Measurements from ENCODE around the gene PIK3R4. TPM values are rescaled to one million over a fixed set of nuclear protein-coding genes. Genes with fewer than 3 reads are reported as not detected.

Gene PIK3R4
- total RNA-seq, 2 donors from 2014 or later = 24.4 to 25.9 TPM

- no peak overlapping the region for H3K4me3 ChIP-seq
- DNase-seq (ENCODE audit: low spot score) = no peak
- no peaks in the 10 kb centered on the region for H3K36me3 ChIP-seq
- H3K9me3 ChIP-seq = no peaks in the 10 kb centered on the region
- H3K4me1 ChIP-seq = peaks cover 0 to 6% of the 10 kb centered on the region in 2 donors
- H3K27ac ChIP-seq = no peak overlapping the region
- H3K27me3 ChIP-seq = no peaks in the 10 kb centered on the region
- TF ChIP-seq CTCF (IDR thresholded peaks at IDR 0.05) = no peak
Observed at GRCh38 chr3:130648293-130648692, 98.3 kb downstream of the PIK3R4 start.

DNA sequence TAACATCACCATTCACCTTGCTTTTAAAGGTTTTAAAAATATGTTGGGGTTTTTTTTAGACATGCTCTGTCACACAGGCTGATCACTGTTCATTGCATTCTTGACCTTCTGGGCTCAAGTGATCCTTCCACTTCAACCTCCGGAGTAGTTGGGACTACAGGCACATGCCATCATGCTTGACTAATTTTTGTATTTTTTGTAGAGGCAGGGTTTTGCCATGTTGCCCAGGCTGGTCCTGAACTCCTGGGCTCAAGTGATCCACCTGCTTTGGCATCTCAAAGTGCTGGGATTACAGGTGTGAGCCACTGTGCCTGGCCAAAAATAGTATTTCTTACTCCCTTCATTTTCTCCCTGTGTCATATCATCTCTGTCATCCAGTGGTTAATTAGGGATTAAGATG, 101.4 kb downstream of the PIK3R4 start:
- Histone ChIP-seq H3K4me1 (peaks cover 0 to 6% of the 10 kb centered on the region in 2 donors), H3K27me3 (no peaks in the 10 kb centered on the region), H3K4me3 (no peak overlapping the region), H3K9me3 (no peaks in the 10 kb centered on the region), H3K27ac (no peak overlapping the region), H3K36me3 (no peaks in the 10 kb centered on the region)
- TF ChIP-seq CTCF (IDR thresholded peaks at IDR 0.05) = no peak
- DNase-seq (ENCODE audit: low spot score) = no peak

DNA sequence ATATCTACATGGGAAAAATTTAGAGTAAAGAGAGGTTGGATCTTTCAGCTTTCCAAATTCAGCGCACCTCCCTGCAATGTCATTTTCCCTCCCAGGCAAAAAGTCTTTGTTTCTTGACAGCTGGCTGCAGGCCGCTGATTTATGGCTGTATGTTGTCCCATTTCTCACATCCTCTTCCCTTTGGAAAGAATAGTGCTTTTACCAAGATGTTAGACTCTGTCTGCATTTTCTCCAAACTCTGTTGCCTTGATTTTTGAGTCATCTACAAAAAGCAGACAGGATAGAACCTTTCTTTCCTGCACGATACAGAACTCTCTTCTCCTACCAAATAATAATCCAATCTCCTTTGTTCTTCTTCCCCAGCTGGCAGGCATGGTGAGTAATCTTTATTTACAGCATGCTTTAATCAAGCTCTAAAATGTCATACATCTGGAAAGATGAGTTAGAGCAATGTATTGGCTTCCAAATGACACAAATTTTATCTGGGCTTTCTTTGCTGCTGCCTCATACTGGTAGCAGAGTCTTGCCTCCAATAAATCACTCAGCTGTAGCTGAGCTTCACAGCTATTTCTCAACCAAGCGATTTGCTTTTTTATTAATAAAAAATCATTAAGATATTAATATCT, 101.9 kb downstream of the PIK3R4 start:
- Histone ChIP-seq H3K36me3 (no peaks in the 10 kb centered on the region), H3K9me3 (no peaks in the 10 kb centered on the region), H3K27ac (no peak overlapping the region), H3K27me3 (no peaks in the 10 kb centered on the region), H3K4me1 (peaks cover 0 to 6% of the 10 kb centered on the region in 2 donors), H3K4me3 (no peak overlapping the region)
- no peak for TF ChIP-seq CTCF (IDR thresholded peaks at IDR 0.05)
- DNase-seq (ENCODE audit: low spot score) = no peak

GRCh38 chr3:130640027-130640426, 106.6 kb downstream of the PIK3R4 start:
- no peak for DNase-seq (ENCODE audit: low spot score)
- peaks cover 0 to 6% of the 10 kb centered on the region in 2 donors for H3K4me1 ChIP-seq
- H3K4me3 ChIP-seq = no peak overlapping the region
- no peak for TF ChIP-seq CTCF (IDR thresholded peaks at IDR 0.05)
- no peak overlapping the region for H3K27ac ChIP-seq
- H3K36me3 ChIP-seq = no peaks in the 10 kb centered on the region
- no peaks in the 10 kb centered on the region for H3K27me3 ChIP-seq
- no peaks in the 10 kb centered on the region for H3K9me3 ChIP-seq

DNA sequence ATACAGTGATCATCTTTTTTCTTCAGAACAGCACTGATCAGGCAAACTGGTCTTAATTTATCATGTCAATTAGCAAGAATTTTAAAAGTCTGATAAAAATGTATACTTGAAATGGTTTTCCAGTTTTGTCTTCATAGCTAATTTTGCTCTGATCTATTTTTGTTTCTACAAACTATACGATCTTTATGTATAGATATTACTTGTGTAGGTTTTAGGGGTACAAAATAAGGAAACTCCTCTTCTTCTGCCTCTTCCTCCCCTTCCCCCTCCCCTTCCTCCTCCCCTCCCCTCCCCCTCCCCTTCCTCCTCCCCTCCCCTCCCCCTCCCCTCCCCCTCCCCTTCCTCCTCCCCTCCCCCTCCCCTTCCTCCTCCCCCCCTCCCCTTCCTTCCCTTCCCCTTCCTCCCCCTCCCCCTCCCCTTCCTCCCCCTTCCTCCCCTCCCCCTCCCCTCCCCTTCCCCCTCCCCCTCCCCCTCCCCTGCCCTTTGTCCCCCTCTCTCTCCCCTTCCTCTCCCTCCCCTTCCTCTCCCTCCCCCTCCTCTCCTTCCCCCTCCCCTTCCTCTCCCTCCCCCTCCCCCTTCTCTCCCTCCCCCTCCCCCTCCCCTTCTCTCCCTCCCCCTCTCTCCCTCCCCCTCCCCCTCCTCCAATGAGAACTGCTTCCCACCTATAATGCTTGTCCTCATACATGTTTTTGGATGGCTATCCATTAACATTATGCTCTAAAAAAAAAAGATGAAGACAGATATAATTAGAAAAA, 110.0 kb downstream of the PIK3R4 start:
- H3K4me1 ChIP-seq = no peaks in the 10 kb centered on the region
- no peaks in the 10 kb centered on the region for H3K27me3 ChIP-seq
- TF ChIP-seq CTCF (IDR thresholded peaks at IDR 0.05) = no peak
- H3K4me3 ChIP-seq = no peak overlapping the region
- no peak overlapping the region for H3K27ac ChIP-seq
- no peaks in the 10 kb centered on the region for H3K36me3 ChIP-seq
- no peaks in the 10 kb centered on the region for H3K9me3 ChIP-seq
- no peak for DNase-seq (ENCODE audit: low spot score)
